LNCaP clone FGC (cell line): ENCODE results near the gene CDC42BPG.

Experiments used
- DNase-seq: peaks from one replicate; pipeline ENCODE4 v3.0.0-alpha.2; 2011; ENCODE audit warnings: low read depth
- H3K4me3 ChIP-seq: 2 replicates; pipeline ENCODE4 v1.5.1; 2011; ENCODE audit warnings: mild to moderate bottlenecking, low read depth, low read length, control low read depth
- TF ChIP-seq, protein P1 (sequence below): IDR thresholded peaks from 2 replicates; pipeline ENCODE4 v1.5.1; 2012; ENCODE audit warnings: mild to moderate bottlenecking; ENCODE audit not compliant: control insufficient read depth, insufficient read depth; ENCODE audit errors: extremely low read depth

Gene CDC42BPG

DNA sequence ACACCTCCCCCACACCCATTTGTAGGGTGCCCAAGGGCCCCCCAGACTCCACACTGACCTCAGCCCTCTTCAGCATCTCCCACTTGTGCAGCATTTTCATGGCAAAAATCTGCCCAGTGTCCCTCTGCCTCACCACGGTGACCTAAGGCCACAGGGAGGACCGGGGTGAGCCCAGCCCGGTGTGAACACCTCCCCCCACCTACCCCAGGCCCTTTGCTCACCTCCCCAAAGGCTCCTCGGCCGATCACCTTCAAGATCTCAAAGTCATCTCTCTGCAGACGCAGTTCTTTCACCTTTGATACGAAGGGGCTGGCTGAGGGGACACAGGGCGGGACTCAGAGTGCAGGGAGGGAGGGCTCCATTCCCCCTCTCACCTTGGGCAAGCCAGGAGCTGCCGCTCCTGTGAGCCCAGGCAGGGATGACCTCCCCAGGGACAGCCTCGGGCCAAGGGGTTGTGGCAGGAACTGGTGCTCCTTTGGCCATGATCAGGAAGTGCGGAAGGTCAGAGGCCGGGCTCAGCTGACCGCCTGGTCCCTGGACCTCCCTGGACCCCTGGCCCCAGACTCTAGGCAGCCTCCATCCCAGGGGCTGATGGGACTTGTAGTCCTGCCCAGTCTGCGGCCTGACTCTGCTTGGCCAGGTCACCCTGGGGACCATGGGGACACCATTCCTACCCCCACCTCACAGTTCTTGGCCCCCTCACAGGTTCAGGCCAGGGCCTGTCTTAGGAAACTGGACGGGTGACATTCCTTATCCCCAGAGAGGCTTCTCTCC lies 2.7 kb downstream of the CDC42BPG start:
- H3K4me3 ChIP-seq: no peak overlapping the region
- TF ChIP-seq, protein P1, sequence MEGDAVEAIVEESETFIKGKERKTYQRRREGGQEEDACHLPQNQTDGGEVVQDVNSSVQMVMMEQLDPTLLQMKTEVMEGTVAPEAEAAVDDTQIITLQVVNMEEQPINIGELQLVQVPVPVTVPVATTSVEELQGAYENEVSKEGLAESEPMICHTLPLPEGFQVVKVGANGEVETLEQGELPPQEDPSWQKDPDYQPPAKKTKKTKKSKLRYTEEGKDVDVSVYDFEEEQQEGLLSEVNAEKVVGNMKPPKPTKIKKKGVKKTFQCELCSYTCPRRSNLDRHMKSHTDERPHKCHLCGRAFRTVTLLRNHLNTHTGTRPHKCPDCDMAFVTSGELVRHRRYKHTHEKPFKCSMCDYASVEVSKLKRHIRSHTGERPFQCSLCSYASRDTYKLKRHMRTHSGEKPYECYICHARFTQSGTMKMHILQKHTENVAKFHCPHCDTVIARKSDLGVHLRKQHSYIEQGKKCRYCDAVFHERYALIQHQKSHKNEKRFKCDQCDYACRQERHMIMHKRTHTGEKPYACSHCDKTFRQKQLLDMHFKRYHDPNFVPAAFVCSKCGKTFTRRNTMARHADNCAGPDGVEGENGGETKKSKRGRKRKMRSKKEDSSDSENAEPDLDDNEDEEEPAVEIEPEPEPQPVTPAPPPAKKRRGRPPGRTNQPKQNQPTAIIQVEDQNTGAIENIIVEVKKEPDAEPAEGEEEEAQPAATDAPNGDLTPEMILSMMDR: no peak
- DNase-seq: no peak

DNA sequence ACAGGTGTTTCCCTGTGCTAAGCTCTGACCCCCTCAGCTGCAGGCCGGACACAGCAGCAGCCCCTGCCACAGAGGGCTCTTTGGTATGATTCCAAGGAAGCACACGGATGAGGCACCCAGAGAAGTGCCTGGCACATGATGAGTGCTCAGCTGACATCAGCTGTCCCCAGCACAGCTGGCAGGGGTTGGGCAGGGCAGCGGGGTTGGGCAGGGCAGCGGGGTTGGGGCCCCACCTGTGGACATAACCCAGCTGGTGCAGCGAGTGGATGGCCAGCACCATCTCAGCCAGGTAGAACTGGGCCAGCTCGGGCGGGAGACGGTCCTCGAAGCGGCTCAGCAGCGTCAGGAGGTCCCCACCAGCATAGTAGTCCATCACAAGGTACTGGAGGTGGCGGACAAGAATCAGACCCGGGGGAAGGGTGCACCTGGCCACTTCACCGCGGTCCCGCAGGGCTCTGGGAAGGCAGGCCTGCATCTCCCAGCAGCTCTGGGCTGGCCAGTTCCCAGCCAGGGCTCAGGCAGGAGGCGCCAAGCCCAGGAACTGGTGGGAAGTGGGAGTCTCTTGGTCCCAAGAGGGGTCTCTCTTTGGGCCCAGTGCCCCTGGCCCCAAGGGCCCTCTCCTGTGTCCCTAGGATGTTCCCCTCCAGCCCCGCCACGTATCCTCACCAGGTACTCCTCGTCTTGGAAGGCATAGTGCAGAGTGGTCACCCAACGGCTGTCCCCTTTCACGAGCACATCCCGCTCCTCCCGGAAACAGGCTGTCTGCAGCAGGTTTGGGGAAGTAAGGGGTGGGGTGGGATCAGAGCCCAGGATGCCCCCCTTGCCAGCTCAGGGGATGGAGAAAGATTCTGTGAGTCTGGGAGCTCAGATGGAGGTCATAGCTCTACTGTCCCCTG lies 4.3 kb downstream of the CDC42BPG start:
- H3K4me3 ChIP-seq: no peak overlapping the region
- TF ChIP-seq, protein P1: no peak
- no peak for DNase-seq

DNA sequence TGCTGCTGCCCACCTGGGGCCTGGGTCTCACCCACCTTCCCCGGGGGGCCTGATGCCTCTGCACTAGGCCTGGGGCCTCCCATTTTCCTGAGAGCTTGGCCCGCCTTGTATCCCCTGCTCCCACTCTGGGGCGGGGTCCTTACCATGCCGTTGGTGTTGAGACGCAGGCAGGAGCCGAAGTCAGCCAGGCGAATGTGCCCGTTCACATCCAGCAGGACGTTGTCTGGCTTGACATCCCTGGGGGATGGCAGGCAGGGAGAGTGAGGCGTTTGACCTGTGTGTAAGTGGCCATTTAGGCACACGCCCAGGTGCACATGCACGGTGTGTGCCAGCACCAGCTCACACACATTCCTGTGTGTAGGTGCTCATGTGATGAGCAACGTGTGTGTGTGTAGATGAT lies 5.1 kb downstream of the CDC42BPG start:
- no peak overlapping the region for H3K4me3 ChIP-seq
- TF ChIP-seq, protein P1: no peak
- no peak for DNase-seq

DNA sequence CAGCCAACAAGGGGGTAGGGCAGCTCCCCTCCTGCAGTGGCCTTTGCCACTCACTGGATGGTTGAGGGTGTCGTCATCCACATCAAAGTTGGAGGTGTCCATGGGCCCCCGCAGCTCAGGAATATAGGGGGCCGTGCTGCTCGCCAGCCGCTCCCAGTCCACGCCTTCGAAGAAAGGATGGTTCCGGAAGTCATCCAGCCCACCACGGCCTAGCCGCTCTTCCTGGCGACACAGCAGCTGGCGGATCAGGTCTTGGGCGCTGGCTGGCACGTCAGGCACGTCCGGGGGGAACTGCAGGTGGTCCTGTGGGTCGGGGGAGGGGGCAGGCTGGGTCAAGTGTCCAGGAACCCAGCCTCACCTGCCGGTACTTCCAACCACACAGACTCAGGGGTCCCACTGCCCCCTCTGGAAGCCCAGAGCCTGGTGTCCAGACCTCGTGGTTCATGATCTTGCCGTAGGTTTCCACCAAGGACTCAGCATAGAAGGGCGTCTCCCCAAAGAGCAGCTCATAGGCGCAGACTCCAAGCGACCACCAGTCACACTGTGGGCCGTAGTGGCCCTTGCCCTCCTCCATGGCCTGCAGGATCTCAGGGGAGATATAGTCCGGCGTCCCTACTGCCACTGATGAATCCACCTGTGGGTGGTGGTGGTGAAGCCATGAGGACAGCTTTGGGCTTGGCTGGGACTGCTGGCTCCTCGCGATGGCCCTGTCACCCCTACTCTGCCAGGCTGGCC lies 5.7 kb downstream of the CDC42BPG start:
- H3K4me3 ChIP-seq: no peak overlapping the region
- TF ChIP-seq, protein P1: no peak
- DNase-seq: no peak

DNA sequence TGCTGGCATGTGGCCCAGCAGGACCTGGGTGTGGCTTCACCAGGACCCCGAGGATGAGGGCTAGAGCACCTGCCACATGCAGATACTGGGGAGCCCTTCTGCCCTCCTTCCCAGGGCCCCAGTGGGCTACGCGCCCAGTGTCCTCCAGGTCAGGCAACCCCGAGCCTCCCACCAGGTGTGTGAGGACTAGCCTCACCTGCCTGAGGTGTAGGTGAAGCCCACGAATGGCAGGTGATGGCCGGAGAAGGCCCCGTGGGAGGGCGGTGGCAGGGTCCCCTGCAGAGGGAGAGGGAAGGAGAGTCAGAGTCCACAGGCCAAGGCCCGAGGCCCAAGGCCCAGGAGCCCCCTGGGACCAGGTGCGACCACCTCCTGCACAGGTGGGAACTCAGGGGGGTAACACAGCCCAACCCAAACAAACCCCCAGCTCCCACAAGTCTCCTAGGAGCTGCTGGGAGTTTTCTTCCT lies 6.5 kb downstream of the CDC42BPG start:
- no peak overlapping the region for H3K4me3 ChIP-seq
- no peak for DNase-seq
- TF ChIP-seq, protein P1: no peak

DNA sequence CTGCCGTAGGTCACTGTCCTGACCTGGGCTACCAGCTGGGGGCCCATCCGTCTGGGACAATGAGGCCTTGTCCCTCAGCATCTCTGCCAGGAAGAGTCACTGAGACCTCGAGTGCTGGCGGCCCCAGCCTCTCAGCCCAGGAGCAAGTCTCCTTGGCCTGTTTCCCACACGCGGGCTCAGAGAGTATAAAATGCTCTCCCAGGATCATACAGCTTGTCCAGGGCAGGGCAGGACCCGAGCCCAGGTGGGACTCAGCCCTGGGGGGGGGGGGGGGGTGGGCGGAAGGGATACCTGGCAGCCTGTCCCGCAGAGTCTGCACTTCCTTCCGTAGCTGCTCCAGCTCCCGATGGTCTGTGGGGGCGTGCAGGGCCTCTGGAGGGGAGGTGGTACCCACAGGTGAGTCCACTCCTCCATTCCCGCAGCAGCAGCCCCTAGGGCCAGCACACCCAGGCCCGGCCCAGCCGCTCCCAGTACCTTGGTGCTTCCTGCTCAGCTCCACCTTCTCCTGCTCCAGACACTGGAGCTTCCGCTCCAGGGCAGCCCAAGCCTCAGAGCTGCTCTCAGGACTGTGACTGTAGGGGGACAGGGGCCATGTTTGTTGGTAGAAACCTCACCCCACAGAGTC lies 7.9 kb downstream of the CDC42BPG start:
- no peak overlapping the region for H3K4me3 ChIP-seq
- no peak for DNase-seq
- TF ChIP-seq, protein P1: no peak
